Transverse colon (tissue), 4 donors: ENCODE data around the gene CATSPERD. TPM values are rescaled to one million over a fixed set of nuclear protein-coding genes. Genes with fewer than 3 reads are reported as not detected.
"Not testable (repeated sequence)": the region's sequence is repeated elsewhere in the genome, so short reads cannot be mapped to it uniquely, and the experiment has no call there.

ENCODE experiments used
- DNase-seq: peaks from one replicate; pipeline ENCODE4 v3.0.0-alpha.2; 2019
- H3K27ac ChIP-seq, 4 donors: fragments of 200-600 bp; sonication (generic); 2 replicates each; pipeline ENCODE4 v1.5.1; 2016 to 2018; ENCODE audit warnings: inconsistent platforms in 4 of 4
- H3K27me3 ChIP-seq: fragments of 200-600 bp; sonication (generic); 2 replicates; pipeline ENCODE4 v1.5.1; 2017; ENCODE audit warnings: inconsistent platforms
- H3K36me3 ChIP-seq, 4 donors: fragments of 200-600 bp; sonication (generic); 2 replicates each; pipeline ENCODE4 v1.5.1; 2017 to 2019; ENCODE audit warnings: inconsistent platforms in 4 of 4
- H3K4me1 ChIP-seq, 4 donors: fragments of 200-600 bp; sonication (generic); 2 replicates each; pipeline ENCODE4 v1.5.1; 2017 to 2020; ENCODE audit warnings: inconsistent platforms in 4 of 4
- H3K4me3 ChIP-seq, 4 donors: fragments of 200-600 bp; sonication (generic); 1 replicate in 1 of 4; 2 replicates in 3 of 4; pipeline versions ENCODE4 v1.5.1 to v1.6.1; 2017 to 2019; ENCODE audit warnings: inconsistent platforms in 4 of 4
- H3K9me3 ChIP-seq, 2 donors: fragments of 200-600 bp; sonication (generic); 2 replicates each; pipeline ENCODE4 v1.5.1; 2017 to 2019; ENCODE audit warnings: inconsistent platforms in 2 of 2
- EP300 ChIP-seq: sonication (generic); formaldehyde crosslinking; IDR thresholded peaks from one replicate; pipeline ENCODE4 v1.6.1; 2017; ENCODE audit warnings: antibody characterized with exemption, low read depth
- POLR2A ChIP-seq: fragments of 450-650 bp; IDR thresholded peaks from one replicate; pipeline ENCODE4 v1.6.1; 2016; ENCODE audit warnings: antibody characterized with exemption, mild to moderate bottlenecking, moderate library complexity
- POLR2AphosphoS5 ChIP-seq, 3 donors: sonication (generic); formaldehyde crosslinking; IDR thresholded peaks; one replicate each; pipeline ENCODE4 v1.6.1; 2016; ENCODE audit warnings: antibody characterized with exemption in 3 of 3
- WGBS, 2 donors: methylation state at CpG; one replicate each; pipeline ENCODE4 v1.1.5; 2018; ENCODE audit warnings: low coverage in 1 of 2; 5-methylcytosine and 5-hydroxymethylcytosine counted together
- in situ Hi-C, 4 donors: fragments of 200-750 bp; cut with MboI; loops; one replicate each; pipeline versions ENCODE4 v1.15.0 to v1.15.1; 2017; ENCODE audit warnings: low sequenced_read_pairs in 3 of 4, low pct_ligation_motif_present in 1 of 4, low pct_unique_long_range_greater_than_20kb in 1 of 4
- intact Hi-C: fragments of 100-400 bp; cut with DNase I; formaldehyde crosslinking; loops from one replicate; pipeline ENCODE4 v1.15.1; 2023; ENCODE audit warnings: low total_unique reads
- total RNA-seq, 4 donors: library from RNA; depleted of rRNA; stranded (reverse); fragments of >200 nt; gene quantifications; one replicate each; pipeline ENCODE4 v1.1.0, GENCODE V29; 2016
- TF ChIP-seq, protein P1 (sequence below), 5 experiments: fragments of 200-600 bp in 3 of 5; fragments of 450-650 bp in 2 of 5; sonication (generic) in 3 of 5; IDR thresholded peaks; 1 replicate in 2 of 5; 2 replicates in 3 of 5; pipeline ENCODE4 v1.5.1; 2016 to 2017; ENCODE audit warnings: antibody characterized with exemption in 5 of 5, inconsistent platforms in 3 of 5, mild to moderate bottlenecking in 2 of 5, moderate library complexity in 1 of 5

Gene CATSPERD
- total RNA-seq, 4 donors from 2014 or later, result not detected

DNA sequence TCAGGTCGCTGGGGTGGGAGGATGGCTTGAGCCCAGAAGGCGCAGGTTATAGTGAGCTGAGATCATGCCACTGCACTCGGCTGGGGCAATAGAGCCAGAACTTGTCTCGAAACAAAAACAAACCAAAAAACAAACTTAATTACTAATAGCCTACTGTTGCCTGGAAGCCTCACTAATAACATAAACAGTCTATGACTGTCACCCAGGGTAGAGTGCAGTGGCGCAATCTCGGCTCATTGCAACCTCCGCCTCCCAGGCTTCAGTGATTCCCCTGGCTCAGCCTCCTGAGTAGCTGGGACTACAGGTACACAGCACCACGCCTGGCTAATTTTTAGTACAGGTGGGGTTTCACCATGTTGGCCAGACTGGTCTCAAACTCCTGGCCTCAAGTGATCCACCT is 18.0 kb downstream of the CATSPERD start:
- H3K27me3 ChIP-seq, result peaks cover 7% of the 10 kb centered on the region
- TF ChIP-seq EP300 (no peak), POLR2AphosphoS5 (IDR thresholded peaks at IDR 0.05) (no peak), POLR2A (no peak)
- TF ChIP-seq, protein P1, sequence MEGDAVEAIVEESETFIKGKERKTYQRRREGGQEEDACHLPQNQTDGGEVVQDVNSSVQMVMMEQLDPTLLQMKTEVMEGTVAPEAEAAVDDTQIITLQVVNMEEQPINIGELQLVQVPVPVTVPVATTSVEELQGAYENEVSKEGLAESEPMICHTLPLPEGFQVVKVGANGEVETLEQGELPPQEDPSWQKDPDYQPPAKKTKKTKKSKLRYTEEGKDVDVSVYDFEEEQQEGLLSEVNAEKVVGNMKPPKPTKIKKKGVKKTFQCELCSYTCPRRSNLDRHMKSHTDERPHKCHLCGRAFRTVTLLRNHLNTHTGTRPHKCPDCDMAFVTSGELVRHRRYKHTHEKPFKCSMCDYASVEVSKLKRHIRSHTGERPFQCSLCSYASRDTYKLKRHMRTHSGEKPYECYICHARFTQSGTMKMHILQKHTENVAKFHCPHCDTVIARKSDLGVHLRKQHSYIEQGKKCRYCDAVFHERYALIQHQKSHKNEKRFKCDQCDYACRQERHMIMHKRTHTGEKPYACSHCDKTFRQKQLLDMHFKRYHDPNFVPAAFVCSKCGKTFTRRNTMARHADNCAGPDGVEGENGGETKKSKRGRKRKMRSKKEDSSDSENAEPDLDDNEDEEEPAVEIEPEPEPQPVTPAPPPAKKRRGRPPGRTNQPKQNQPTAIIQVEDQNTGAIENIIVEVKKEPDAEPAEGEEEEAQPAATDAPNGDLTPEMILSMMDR (IDR thresholded peaks at IDR 0.05), result no peak
- no peaks in the 10 kb centered on the region for H3K36me3 ChIP-seq
- no peaks in the 10 kb centered on the region for H3K9me3 ChIP-seq
- in situ Hi-C loops (no loop called here), intact Hi-C loops (no loop called here)
- no peaks in the 10 kb centered on the region for H3K4me1 ChIP-seq
- 49 to 74% methylated on average over 4 to 8 of the region's 8 CpGs for WGBS, 2 donors
- no peak for DNase-seq
- H3K4me3 ChIP-seq, result no peak overlapping the region
- no peak overlapping the region for H3K27ac ChIP-seq

DNA sequence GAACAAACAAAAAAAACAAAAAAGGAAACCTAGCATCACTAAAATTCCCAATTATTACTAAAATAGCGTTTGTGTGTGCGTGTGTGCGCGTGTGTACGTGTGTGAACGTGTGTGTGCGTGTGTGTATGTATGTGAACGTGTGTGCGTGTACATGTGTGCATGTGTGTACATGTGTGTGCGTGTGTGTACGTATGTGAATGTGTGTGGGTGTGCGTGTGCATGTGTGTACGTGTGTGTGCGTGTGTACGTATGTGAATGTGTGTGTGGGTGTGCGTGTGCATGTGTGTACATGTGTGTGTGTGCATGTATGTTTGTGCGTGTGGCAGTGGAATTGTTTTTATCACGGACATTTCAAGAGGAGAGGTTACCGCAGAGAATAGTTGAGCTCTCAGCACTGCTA is 21.6 kb downstream of the CATSPERD start:
- intact Hi-C loops, result no loop called here
- Histone ChIP-seq H3K27ac (no peak overlapping the region), H3K9me3 (no peaks in the 10 kb centered on the region), H3K4me3 (no peak overlapping the region), H3K4me1 (no peaks in the 10 kb centered on the region), H3K36me3 (no peaks in the 10 kb centered on the region), H3K27me3 (peaks cover 7% of the 10 kb centered on the region)
- TF ChIP-seq, protein P1 (IDR thresholded peaks at IDR 0.05), result no peak
- TF ChIP-seq EP300 (no peak), POLR2AphosphoS5 (IDR thresholded peaks at IDR 0.05) (no peak), POLR2A (no peak)
- in situ Hi-C loops, result no loop called here
- 86 to 90% methylated on average over 18 to 19 of the region's 19 CpGs for WGBS, 2 donors
- no peak for DNase-seq

DNA sequence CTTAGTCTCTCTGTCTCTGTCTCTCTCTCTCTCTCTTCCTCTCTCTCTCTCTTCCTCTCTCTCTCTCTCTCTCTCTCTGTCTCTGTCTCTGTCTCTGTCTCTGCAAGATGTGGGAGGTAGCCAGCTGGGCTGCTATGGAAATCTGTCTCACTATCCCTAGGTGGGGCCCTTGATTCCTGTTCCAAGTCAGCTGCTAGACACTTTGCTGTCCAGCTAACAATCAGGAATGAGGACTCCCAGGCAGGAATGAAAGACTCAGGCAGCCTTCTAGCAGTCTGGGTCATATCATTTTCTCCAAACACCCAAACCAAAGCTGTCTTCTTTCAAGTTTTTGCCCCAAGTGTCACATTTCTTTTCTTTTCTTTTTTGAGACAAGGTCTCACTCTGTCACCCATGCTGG is 23.2 kb downstream of the CATSPERD start:
- H3K4me1 ChIP-seq, result no peaks in the 10 kb centered on the region
- no peak for DNase-seq
- intact Hi-C loops, result no loop called here
- no peak overlapping the region for H3K4me3 ChIP-seq
- no peak for TF ChIP-seq POLR2AphosphoS5 (IDR thresholded peaks at IDR 0.05)
- TF ChIP-seq EP300, result no peak
- TF ChIP-seq POLR2A, result no peak
- TF ChIP-seq, protein P1 (IDR thresholded peaks at IDR 0.05), result no peak
- H3K27me3 ChIP-seq, result peaks cover 10% of the 10 kb centered on the region
- H3K27ac ChIP-seq, result no peak overlapping the region
- in situ Hi-C loops, result no loop called here
- no peaks in the 10 kb centered on the region for H3K36me3 ChIP-seq
- no peaks in the 10 kb centered on the region for H3K9me3 ChIP-seq

DNA sequence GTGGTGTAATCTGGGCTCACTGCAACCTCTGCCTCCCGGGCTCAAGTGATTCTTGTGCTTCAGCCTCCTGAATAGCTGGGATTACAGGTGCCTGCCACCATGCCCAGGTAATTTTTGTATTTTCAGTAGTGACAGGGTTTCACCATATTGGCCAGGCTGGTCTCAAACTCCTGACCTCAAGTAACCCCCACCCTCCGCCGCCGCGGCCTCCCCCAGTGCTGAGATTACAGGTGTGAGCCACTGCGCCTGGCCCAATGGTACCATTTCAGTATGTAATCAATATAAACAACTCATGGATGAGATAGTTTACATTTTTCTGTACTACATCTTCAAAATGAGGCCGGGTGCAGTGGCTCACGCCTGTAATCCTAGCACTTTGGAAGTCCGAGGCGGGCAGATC is 24.6 kb downstream of the CATSPERD start:
- H3K27ac ChIP-seq, DNase-seq, H3K4me1 ChIP-seq, intact Hi-C loops, in situ Hi-C loops, H3K4me3 ChIP-seq, H3K27me3 ChIP-seq, H3K9me3 ChIP-seq, H3K36me3 ChIP-seq: not testable (repeated sequence)
- 74 to 80% methylated on average over 3 to 9 of the region's 10 CpGs for WGBS, 2 donors

GRCh38 chr19:5748920-5749319 is 28.5 kb downstream of the CATSPERD start:
- H3K36me3 ChIP-seq, H3K4me1 ChIP-seq, DNase-seq, in situ Hi-C loops, H3K9me3 ChIP-seq, H3K4me3 ChIP-seq, intact Hi-C loops, H3K27me3 ChIP-seq, H3K27ac ChIP-seq: not testable (repeated sequence)
- 32 to 34% methylated on average over 6 of the region's 6 CpGs for WGBS, 2 donors
